Trophoblast cell (in vitro differentiated cells and primary cell): ENCODE data around the gene SLC2A8.

Experiments used
- DNase-seq, 2 donors: peaks; one replicate each; pipeline ENCODE4 v3.0.0-alpha.2; 2016
- H2AFZ ChIP-seq: 2 replicates; pipeline ENCODE4 v1.6.1; 2013; ENCODE audit warnings: low read length, moderate library complexity, mild to moderate bottlenecking; ENCODE audit not compliant: insufficient read depth, poor library complexity
- H2AK5ac ChIP-seq: 2 replicates; pipeline ENCODE4 v1.6.1; 2013; ENCODE audit warnings: mild to moderate bottlenecking, low read length
- H2BK120ac ChIP-seq: 2 replicates; pipeline ENCODE4 v1.6.1; 2013; ENCODE audit warnings: low read length, mild to moderate bottlenecking, moderate library complexity; ENCODE audit not compliant: insufficient read depth, poor library complexity
- H2BK12ac ChIP-seq: 2 replicates; pipeline ENCODE4 v1.6.1; 2013; ENCODE audit warnings: mild to moderate bottlenecking, low read length, moderate library complexity
- H2BK5ac ChIP-seq: 2 replicates; pipeline ENCODE4 v1.6.1; 2013; ENCODE audit warnings: low read length, low read depth, moderate library complexity, mild to moderate bottlenecking; ENCODE audit not compliant: poor library complexity
- H3K14ac ChIP-seq: 2 replicates; pipeline ENCODE4 v1.6.1; 2013; ENCODE audit warnings: mild to moderate bottlenecking, low read length
- H3K18ac ChIP-seq: 2 replicates; pipeline ENCODE4 v1.6.1; 2013; ENCODE audit warnings: mild to moderate bottlenecking, low read length
- H3K23ac ChIP-seq: 2 replicates; pipeline ENCODE4 v1.6.1; 2013; ENCODE audit warnings: low read length
- H3K27ac ChIP-seq: 2 replicates; pipeline ENCODE4 v1.5.1; 2013; ENCODE audit warnings: low read depth, mild to moderate bottlenecking, inconsistent platforms, low read length, moderate library complexity
- H3K27me3 ChIP-seq: 2 replicates; pipeline ENCODE4 v1.6.1; 2013; ENCODE audit warnings: inconsistent platforms, mild to moderate bottlenecking, low read length, moderate library complexity; ENCODE audit not compliant: insufficient read depth
- H3K36me3 ChIP-seq, 2 experiments: 1 replicate in 1 of 2; 2 replicates in 1 of 2; pipeline ENCODE4 v1.6.1; 2013; ENCODE audit warnings: low read length in 2 of 2, mild to moderate bottlenecking in 2 of 2, moderate library complexity in 1 of 2; ENCODE audit not compliant: insufficient read depth in 2 of 2, control insufficient read depth in 1 of 2
- H3K4ac ChIP-seq: 2 replicates; pipeline ENCODE4 v1.6.1; 2013; ENCODE audit warnings: low read depth, mild to moderate bottlenecking, low read length, moderate library complexity
- H3K4me1 ChIP-seq, 2 experiments: 1 replicate in 1 of 2; 2 replicates in 1 of 2; pipeline ENCODE4 v1.6.1; 2013; ENCODE audit warnings: low read length in 2 of 2, mild to moderate bottlenecking in 2 of 2, moderate library complexity in 1 of 2; ENCODE audit not compliant: insufficient read depth in 2 of 2, control insufficient read depth in 1 of 2
- H3K4me2 ChIP-seq: 2 replicates; pipeline ENCODE4 v1.6.1; 2013; ENCODE audit warnings: inconsistent platforms, mild to moderate bottlenecking, low read length, moderate library complexity
- H3K4me3 ChIP-seq: 2 replicates; pipeline ENCODE4 v1.5.1; 2013; ENCODE audit warnings: mild to moderate bottlenecking, low read depth, low read length, inconsistent platforms
- H3K79me1 ChIP-seq: one replicate; pipeline ENCODE4 v1.6.1; 2013; ENCODE audit warnings: low read length
- H3K79me2 ChIP-seq: 2 replicates; pipeline ENCODE4 v1.6.1; 2013; ENCODE audit warnings: low read length, mild to moderate bottlenecking; ENCODE audit not compliant: control insufficient read depth, insufficient read depth, poor library complexity
- H3K9ac ChIP-seq: 2 replicates; pipeline ENCODE4 v1.6.1; 2013; ENCODE audit warnings: mild to moderate bottlenecking, low read length
- H3K9me3 ChIP-seq: 2 replicates; pipeline ENCODE4 v1.6.1; 2013; ENCODE audit warnings: low read depth, mild to moderate bottlenecking, control low read depth, inconsistent platforms, low read length; ENCODE audit not compliant: insufficient read depth
- H4K12ac ChIP-seq: 2 replicates; pipeline ENCODE4 v1.6.1; 2013; ENCODE audit warnings: low read depth, mild to moderate bottlenecking, low read length, moderate library complexity
- H4K8ac ChIP-seq: 2 replicates; pipeline ENCODE4 v1.6.1; 2013; ENCODE audit warnings: low read depth, mild to moderate bottlenecking, low read length, moderate library complexity
- H4K91ac ChIP-seq: one replicate; pipeline ENCODE4 v1.6.1; 2013; ENCODE audit warnings: low read depth, mild to moderate bottlenecking, low read length, moderate library complexity
- WGBS: extraction: QIAGEN DNeasy Blood & Tissue Kit; methylation state at CpG from one replicate; pipeline ENCODE4 v1.1.7; 2013; ENCODE audit warnings: missing lambda C conversion rate; ENCODE audit not compliant: insufficient read length, insufficient coverage; ENCODE audit errors: extremely low coverage; 5-methylcytosine and 5-hydroxymethylcytosine counted together

Gene SLC2A8

GRCh38 chr9:127445851-127446712, 49.1 kb downstream of the SLC2A8 start:
- no CpG with 5 or more reads among the region's 4 CpGs for WGBS

GRCh38 chr9:127446713-127447415, 49.9 kb downstream of the SLC2A8 start:
- Histone ChIP-seq H3K14ac (no peak overlapping the region), H3K9ac (no peak overlapping the region), H2BK120ac (no peak overlapping the region), H2BK5ac (no peak overlapping the region), H3K23ac (no peak overlapping the region), H3K27me3 (no peaks in the 10 kb centered on the region), H3K79me1 (peaks cover 20% of the 10 kb centered on the region), H3K18ac (no peak overlapping the region), H2AFZ (no peak overlapping the region), H3K4me1 (peaks cover 15 to 29% of the 10 kb centered on the region in 2 experiments), H3K36me3 (peaks cover 45 to 64% of the 10 kb centered on the region in 2 experiments), H2AK5ac (no peak overlapping the region), H4K8ac (no peak overlapping the region), H4K91ac (no peak overlapping the region), H2BK12ac (no peak overlapping the region), H3K4me2 (no peak overlapping the region), H3K4me3 (no peak overlapping the region), H3K9me3 (peaks cover 7% of the 10 kb centered on the region), H3K27ac (no peak overlapping the region), H4K12ac (no peak overlapping the region), H3K79me2 (peaks cover 23% of the 10 kb centered on the region), H3K4ac (no peak overlapping the region)
- no CpG with 5 or more reads among the region's 7 CpGs for WGBS
- peak in 1 of 2 donors; percentile 10 for DNase-seq

More at GRCh38 chr9:127445851-127446712, 49.1 kb downstream of the SLC2A8 start:
- Histone ChIP-seq H3K36me3 (peaks cover 47 to 67% of the 10 kb centered on the region in 2 experiments), H3K4me1 (peaks cover 15 to 29% of the 10 kb centered on the region in 2 experiments), H3K4me3 (no peak overlapping the region), H2AK5ac (no peak overlapping the region), H2BK120ac (no peak overlapping the region), H4K12ac (no peak overlapping the region), H3K27ac (no peak overlapping the region), H3K9ac (no peak overlapping the region), H2BK12ac (no peak overlapping the region), H3K27me3 (no peaks in the 10 kb centered on the region), H4K8ac (no peak overlapping the region), H2AFZ (no peak overlapping the region), H3K79me2 (peaks cover 19% of the 10 kb centered on the region), H3K4ac (no peak overlapping the region), H3K14ac (no peak overlapping the region), H3K9me3 (peaks cover 7% of the 10 kb centered on the region), H4K91ac (no peak overlapping the region), H3K79me1 (peaks cover 14% of the 10 kb centered on the region), H3K4me2 (no peak overlapping the region), H3K23ac (no peak overlapping the region), H3K18ac (no peak overlapping the region), H2BK5ac (no peak overlapping the region)
- peak in 1 of 2 donors; percentile 28 for DNase-seq

GRCh38 chr9:127447416-127448111, 50.6 kb downstream of the SLC2A8 start:
- Histone ChIP-seq H4K91ac (no peak overlapping the region), H3K14ac (no peak overlapping the region), H2BK5ac (no peak overlapping the region), H3K4me1 (peaks cover 18 to 32% of the 10 kb centered on the region in 2 experiments), H3K9me3 (peaks cover 7% of the 10 kb centered on the region), H4K12ac (no peak overlapping the region), H3K4me3 (no peak overlapping the region), H3K27me3 (no peaks in the 10 kb centered on the region), H2BK120ac (no peak overlapping the region), H3K18ac (no peak overlapping the region), H3K9ac (no peak overlapping the region), H3K23ac (no peak overlapping the region), H2AK5ac (no peak overlapping the region), H3K4ac (no peak overlapping the region), H2AFZ (no peak overlapping the region), H3K4me2 (no peak overlapping the region), H3K79me2 (peaks cover 23% of the 10 kb centered on the region), H3K27ac (no peak overlapping the region), H3K79me1 (peaks cover 23% of the 10 kb centered on the region), H2BK12ac (no peak overlapping the region), H3K36me3 (peaks cover 42 to 64% of the 10 kb centered on the region in 2 experiments), H4K8ac (no peak overlapping the region)
- DNase-seq, result peak in 1 of 2 donors; percentile 39
- WGBS, result no CpG with 5 or more reads among the region's 7 CpGs

GRCh38 chr9:127448112-127448805, 51.3 kb downstream of the SLC2A8 start:
- Histone ChIP-seq H3K4me2 (peak overlapping the region; percentile 23), H2AK5ac (no peak overlapping the region), H3K27ac (no peak overlapping the region)

More at GRCh38 chr9:127448112-127448805, 51.3 kb downstream of the SLC2A8 start:
- Histone ChIP-seq H2BK5ac (no peak overlapping the region), H3K9ac (no peak overlapping the region), H2AFZ (no peak overlapping the region), H2BK120ac (no peak overlapping the region), H4K8ac (no peak overlapping the region), H3K4me1 (peaks cover 18 to 30% of the 10 kb centered on the region in 2 experiments), H3K18ac (no peak overlapping the region), H3K4ac (peak overlapping the region; percentile 13), H3K79me1 (peaks cover 23% of the 10 kb centered on the region), H3K23ac (no peak overlapping the region), H2BK12ac (no peak overlapping the region), H3K14ac (no peak overlapping the region), H3K79me2 (peaks cover 23% of the 10 kb centered on the region), H4K12ac (no peak overlapping the region), H4K91ac (no peak overlapping the region), H3K27me3 (no peaks in the 10 kb centered on the region), H3K9me3 (peaks cover 7% of the 10 kb centered on the region), H3K36me3 (peaks cover 40 to 64% of the 10 kb centered on the region in 2 experiments), H3K4me3 (no peak overlapping the region)
- DNase-seq, result peak in 1 of 2 donors; percentile 7
- no CpG with 5 or more reads among the region's 8 CpGs for WGBS
